ENCODE results near the gene LANCL3.

- TF ChIP-seq, protein P1, sequence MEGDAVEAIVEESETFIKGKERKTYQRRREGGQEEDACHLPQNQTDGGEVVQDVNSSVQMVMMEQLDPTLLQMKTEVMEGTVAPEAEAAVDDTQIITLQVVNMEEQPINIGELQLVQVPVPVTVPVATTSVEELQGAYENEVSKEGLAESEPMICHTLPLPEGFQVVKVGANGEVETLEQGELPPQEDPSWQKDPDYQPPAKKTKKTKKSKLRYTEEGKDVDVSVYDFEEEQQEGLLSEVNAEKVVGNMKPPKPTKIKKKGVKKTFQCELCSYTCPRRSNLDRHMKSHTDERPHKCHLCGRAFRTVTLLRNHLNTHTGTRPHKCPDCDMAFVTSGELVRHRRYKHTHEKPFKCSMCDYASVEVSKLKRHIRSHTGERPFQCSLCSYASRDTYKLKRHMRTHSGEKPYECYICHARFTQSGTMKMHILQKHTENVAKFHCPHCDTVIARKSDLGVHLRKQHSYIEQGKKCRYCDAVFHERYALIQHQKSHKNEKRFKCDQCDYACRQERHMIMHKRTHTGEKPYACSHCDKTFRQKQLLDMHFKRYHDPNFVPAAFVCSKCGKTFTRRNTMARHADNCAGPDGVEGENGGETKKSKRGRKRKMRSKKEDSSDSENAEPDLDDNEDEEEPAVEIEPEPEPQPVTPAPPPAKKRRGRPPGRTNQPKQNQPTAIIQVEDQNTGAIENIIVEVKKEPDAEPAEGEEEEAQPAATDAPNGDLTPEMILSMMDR (IDR thresholded peaks at IDR 0.05) = no peak
- no peak for TF ChIP-seq POLR2A (IDR thresholded peaks at IDR 0.05)
Measured at GRCh38 chrX:37603938-37604409, 32.5 kb downstream of the LANCL3 start.

Measured in heart left ventricle (tissue), 13 donors.